ENCODE data around the gene EFEMP2. TPM values are rescaled to one million over a fixed set of nuclear protein-coding genes. Genes with fewer than 3 reads are reported as not detected.

The EFEMP2 gene
- 5.3 and 10.4 TPM in 2 replicates for total RNA-seq

DNA sequence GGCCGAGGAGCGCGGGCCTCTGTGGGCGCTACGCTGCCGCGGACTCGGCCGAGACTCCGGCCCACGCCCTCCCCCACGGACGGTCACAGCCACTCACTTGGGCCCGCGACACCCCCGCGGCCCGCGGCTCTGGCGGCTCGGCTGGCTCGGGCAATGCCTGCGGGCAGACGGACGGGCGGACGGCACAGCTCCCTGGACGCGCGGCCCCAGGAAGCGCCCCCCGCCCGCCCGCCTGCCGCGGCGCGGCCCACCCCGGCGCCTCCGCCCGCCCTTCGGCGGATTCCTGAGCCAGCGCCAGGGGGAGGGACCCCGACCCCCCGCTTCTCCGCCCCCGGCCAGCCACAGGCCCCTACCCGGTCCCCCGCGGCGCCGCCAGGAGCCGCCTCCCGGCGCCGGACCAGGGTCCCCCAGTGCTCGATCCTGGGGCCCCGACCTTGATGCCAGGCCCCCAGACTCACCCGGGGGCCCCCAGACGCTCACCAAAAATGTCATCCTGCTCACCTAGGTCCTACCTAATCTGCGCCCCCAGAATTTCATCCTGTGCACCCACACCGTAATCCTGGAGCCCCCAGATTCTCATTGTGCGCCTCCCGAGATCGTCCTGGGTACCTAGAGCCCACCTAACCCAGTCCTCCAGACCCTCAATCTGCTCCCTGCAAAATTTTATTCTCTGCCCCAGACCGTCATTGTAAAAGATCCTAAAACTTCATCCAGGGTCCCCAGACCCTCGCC lies at the start of gene EFEMP2:
Gene EFEMP2, minus strand, starts transcription at position 215 of the 732 bp plus-strand sequence. CDS start 446 bp downstream, outside the sequence.

DNA sequence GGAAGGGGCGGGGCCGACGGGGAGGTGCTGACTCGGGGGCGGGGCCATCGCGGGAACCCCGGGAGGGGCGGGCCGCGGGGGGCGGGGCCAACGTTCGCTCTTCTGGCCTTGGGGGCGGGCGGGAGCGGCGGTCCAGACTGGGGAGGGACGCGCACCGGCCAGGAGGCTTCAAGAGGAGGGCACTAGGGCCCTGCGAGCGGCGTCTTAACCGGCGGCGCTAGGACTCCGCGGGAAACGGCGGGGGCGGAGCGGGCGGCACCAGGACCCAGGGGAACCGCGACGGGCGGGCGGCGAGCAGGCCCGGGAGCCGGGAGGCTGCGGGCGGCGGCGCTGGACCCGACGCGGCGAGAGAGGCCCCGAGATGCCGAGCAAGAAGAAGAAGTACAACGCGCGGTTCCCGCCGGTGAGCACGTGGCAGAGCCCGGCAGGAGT lies 46.6 kb upstream of the EFEMP2 start, which contains the start of gene DRAP1:
Gene DRAP1, plus strand, starts transcription at position 286 of the 432 bp plus-strand sequence. Its CDS starts 76 bp downstream, at position 362.

DNA sequence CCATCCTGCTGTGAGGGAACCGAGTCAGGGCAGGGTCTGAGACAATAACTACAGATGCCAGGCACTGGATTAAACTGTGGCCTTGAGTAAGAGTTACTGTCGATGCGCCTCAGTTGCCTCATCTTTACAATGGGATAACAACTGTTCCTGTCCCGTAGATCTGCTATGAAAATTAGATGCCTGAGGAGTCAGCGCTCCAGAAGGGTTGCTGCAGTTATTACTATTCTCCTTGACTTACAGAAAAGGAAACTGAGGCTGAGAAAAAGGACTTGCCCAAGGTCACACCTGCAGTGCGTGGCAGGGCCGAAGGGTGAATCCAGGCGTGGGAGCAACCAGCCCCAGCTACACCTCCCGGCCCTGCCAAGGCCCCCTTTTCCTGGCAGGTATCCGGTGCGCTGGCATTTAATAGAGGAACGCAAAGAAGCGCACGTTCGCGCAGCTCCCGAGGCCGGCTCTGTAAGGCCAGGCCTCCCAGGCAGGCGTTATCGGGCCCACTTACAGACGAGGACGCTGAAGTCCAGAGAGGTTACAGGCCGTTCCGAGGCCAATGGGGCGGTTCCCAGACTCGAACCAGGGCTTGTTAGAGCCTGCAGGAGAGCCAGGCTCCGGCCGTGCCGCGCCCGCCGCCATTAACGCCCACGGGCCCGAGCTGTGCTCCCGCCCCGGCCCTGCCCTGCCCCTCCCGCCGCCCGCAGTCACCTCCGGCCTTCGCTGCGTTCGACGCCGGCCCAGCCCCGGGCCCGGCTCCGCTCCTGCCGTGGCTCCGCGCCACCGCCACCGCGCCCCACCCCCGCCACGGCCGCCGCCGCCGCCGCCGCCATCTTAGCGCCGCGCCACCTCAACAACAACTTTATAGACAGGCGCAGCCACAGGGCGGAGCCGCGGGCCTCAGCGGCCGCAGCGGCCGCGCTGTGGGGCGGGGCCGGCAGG lies 45.9 kb upstream of the EFEMP2 start, which contains the start of gene C11orf68:
Gene C11orf68, minus strand, starts transcription at position 852 of the 930 bp plus-strand sequence. Its CDS starts 31 bp downstream, at position 821.

DNA sequence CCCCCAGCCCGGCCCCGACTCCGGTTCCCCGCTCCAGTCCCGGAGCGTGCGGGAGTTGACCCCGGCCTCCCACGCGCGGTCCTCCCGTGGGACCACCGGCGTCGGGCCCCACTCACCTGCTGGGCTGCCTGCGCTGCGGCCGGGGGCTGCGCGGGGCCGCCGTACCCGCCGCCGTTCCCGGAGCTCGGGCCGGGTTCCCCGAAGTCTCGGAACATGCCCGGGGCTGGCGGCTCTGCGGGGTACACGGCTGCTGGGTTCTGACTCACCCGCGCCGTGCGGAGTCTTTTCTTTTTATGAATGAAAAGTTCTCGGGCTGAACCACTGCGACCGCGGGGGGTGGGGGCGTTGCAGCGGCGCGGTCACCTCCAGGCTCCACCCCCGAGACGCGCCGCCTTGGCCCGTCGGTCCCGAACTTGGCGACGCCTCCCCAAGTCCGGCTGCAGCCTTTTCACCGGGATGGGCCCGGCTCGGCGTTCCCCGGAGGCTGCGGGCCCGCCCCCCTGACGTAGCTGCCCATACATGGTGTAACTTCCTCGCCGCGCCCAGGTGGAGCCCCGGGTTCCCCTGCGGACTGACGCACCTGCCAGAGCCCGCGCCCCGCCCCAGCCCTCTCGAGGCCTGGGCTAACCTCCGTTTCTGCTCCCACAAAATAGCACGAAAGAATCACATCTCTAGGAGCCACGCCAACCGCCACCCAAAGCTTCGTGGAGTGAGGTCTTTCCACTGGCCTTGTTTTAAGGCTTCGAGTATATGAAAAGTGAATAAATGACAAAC lies 27.7 kb upstream of the EFEMP2 start, which contains the start of gene FOSL1:
Gene FOSL1, minus strand, starts transcription at position 264 of the 774 bp plus-strand sequence. Its CDS starts 49 bp downstream, at position 215.

DNA sequence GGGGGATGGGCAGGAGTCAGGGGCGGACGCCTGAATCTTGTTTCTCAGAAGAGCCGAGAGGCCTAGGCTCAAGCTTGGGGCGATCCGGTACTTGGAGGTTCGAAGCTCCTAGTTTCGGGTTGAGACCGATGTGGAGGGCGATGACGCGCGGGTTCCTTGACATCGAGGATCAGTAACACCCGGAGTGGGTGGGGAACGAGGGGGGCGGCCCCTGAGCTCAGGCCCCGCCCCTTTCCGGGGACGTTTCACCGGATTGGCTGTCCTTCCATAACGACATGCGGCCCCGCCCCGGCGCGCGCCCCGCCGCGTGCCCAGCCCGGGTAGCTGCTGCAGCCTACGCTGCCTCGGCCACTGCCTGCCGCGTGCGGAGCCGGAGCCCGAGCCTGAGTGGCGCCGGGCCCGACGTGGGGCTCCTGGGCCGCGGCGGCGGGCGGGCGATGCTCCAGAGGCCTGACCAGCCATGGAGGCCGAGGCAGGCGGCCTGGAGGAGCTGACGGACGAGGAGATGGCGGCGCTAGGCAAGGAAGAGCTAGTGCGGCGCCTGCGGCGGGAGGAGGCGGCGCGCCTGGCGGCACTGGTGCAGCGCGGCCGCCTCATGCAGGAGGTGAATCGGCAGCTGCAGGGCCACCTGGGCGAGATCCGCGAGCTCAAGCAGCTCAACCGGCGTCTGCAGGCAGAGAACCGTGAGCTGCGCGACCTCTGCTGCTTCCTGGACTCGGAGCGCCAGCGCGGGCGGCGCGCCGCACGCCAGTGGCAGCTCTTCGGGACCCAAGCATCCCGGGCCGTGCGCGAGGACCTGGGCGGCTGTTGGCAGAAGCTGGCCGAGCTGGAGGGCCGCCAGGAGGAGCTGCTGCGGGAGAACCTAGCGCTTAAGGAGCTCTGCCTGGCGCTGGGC lies 18.0 kb upstream of the EFEMP2 start, which contains the start of gene CCDC85B:
Gene CCDC85B, plus strand, starts transcription at position 350 of the 895 bp plus-strand sequence. Its CDS starts 111 bp downstream, at position 461.

DNA sequence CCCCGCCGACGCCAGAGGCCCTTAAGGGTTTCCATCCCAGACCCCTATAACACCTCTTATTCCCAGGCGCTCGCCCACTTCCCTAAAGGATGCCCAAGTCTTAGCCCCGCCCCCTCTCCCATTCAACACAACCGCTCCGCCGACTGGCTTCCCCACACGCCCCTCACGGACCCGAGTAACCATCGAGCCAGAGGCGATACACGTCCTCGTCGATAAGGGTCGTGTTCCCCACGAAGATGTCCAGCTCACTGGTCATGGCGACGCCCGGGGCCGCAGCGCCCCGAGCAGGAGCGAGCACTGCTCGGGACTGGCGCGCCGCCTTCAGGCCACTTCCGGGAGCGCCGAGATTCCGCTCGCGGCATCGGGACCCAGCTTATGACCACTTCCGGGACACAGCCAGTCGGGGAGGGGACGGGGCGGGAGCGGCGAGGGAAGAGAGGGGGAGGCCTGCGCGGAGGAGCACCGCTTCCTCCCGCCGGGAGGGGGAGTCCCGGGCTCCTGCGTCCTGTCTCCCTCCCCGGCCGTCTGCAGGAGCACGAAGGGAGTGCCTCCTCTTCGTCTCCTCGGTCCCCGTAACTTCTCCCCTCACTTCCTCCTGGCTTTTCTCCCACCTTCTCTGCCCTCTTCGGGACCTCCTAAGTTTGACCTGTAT lies 15.7 kb upstream of the EFEMP2 start, which contains the start of gene FIBP:
Gene FIBP, minus strand, starts transcription at position 309 of the 652 bp plus-strand sequence. Its CDS starts 53 bp downstream, at position 256.

DNA sequence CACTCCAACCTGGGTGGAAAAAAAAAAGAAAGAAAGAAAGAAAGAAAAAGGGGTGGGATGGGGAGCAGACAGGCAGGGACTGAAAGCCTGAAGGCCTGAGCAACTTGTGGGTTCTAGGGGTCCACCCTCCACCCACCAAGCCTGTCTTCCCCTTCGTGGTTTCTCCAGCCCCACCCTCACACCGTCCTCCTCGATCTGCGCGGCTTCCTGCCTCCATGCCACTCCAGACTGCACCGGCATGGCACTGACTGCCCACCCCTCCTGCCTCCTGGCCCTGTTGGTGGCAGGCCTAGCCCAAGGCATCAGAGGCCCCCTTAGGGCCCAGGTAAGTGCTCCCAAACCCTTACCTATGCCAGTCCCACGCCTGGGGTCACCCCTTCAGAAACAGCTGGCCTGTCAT lies 7.0 kb upstream of the EFEMP2 start, which contains the start of gene CTSW:
Gene CTSW, plus strand, starts transcription at position 221 of the 400 bp plus-strand sequence. Its CDS starts 18 bp downstream, at position 239.

DNA sequence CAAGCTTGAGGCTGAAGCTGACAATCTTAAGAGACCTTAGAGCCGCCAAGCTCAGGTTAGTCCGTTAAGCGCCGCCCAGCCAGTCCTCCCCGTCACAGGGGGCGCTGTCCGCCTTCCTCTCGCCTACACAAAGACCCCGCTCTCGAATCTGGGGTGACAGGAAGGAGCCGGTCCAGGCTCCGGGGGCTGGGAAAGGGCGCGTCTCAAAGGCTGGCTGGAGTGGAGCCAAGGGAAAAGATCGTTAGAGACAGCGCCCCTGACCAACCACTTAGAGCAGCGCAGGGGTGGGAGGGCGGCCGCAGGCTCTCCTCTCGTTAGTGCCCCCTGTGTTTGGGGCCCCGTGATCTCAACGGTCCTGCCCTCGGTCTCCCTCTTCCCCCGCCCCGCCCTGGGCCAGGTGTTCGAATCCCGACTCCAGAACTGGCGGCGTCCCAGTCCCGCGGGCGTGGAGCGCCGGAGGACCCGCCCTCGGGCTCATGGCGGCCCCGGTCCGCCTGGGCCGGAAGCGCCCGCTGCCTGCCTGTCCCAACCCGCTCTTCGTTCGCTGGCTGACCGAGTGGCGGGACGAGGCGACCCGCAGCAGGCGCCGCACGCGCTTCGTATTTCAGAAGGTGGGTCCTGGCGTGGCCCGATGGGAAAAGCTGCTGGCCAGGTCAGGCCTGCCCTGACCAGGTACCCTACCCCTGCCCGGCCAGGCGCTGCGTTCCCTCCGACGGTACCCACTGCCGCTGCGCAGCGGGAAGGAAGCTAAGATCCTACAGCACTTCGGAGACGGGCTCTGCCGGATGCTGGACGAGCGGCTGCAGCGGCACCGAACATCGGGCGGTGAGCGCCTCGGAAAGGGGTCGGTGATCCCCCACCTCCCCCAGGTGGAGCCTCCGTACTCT lies 12.1 kb downstream of the EFEMP2 start, which contains the start of gene MUS81:
Gene MUS81, plus strand, starts transcription at position 156 of the 887 bp plus-strand sequence. Its CDS starts 321 bp downstream, at position 477.

DNA sequence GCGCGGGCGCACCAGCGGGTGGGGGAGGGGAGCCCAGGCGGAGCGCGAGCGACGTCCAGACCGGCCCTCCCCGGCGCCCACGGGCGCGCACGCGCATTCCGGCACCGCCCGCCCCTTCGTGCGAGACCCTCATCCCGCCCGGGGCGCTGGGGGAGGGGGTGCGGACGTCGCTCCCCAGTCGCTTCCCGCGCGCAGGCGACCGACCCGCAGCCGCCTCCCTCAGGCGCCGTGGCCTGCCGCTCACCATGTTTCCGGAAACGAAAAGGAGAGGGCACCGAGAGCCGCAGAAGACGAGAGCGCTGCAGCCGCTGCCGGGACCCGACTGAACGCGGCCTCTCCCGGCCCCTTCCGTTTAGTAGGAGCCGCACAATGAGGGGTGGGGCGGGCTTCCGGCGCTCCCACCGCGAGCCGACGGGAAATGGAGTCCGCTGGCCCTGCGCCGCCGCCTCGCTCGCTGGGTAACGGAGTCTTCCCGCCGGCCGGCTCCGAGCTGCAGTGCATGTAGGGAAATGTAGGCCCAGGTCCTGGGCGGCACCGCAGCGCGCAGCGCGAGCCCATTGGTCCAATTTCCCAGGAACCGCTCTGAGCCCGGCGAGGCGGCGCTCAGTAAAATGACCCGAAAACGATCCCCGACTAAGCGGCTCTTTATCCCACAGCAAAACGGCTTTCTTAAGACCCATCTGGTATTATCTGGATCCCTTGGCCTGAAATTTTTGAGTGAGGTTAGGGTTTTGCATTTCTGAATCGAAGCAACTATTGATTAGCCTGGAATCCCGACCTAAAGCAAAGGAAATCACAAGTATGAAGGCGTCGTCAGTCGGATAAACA lies 14.5 kb downstream of the EFEMP2 start, which contains the start of gene CFL1:
Gene CFL1, minus strand, starts transcription at position 328 of the 828 bp plus-strand sequence. Its CDS starts 81 bp downstream, at position 247.

DNA sequence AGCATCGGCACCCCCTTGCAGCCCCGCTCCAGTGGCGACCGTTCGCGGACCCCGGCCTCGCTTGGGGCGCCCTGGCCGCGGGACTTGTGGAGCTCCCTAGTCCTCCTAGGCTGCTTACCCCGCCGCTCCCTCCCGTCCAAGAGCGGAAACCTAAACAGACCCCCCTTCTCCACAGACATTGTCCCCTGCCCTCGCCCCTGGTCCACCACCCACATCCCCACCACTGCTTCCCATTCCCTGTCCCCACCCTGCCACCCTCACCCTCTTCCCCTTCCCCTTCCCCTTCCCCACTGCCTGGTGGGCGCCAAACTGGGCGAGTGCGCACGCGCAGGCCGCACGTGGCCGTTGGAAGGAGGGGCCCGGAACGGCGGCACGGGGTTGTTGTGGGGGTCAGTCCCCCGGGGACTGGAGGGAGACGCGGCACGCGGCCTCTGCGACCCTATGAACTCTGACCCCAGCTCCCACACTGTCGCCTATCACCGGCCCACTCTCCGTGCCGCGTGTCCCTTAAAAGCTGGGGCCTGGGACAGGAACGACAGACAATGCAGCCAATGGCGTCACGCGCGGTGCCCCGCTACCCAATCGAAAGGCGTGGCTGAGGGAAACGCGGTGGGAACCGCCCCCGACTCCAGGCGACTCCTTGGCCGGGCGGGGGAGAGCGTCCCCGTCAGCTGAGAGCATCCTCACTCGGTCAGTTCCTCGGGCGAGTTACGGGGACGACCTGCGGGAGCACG lies 39.1 kb downstream of the EFEMP2 start, which contains the start of gene SNX32:
Gene SNX32, plus strand, starts transcription at position 667 of the 734 bp plus-strand sequence. CDS start 103 bp downstream, outside the sequence.

Other genes starting within 250 kb of the EFEMP2 start
- gene SIPA1, start 234.7 kb downstream of the EFEMP2 start, total RNA-seq, result 20.2 and 22.8 TPM in 2 replicates
- gene RELA, start 209.9 kb downstream of the EFEMP2 start, total RNA-seq, result 10.7 and 19.0 TPM in 2 replicates
- gene KAT5, start 160.5 kb downstream of the EFEMP2 start, total RNA-seq, result 33.0 and 43.6 TPM in 2 replicates
- 13.9 and 42.2 TPM in 2 replicates for gene RNASEH2C, start 152.0 kb downstream of the EFEMP2 start, total RNA-seq
- gene AP5B1, start 91.8 kb downstream of the EFEMP2 start, total RNA-seq, result 11.7 and 23.4 TPM in 2 replicates
- 8.1 and 61.7 TPM in 2 replicates for gene OVOL1, start 85.7 kb downstream of the EFEMP2 start, total RNA-seq
- 0.24 and 0.43 TPM in 2 replicates for gene SNX32, start 38.8 kb downstream of the EFEMP2 start, total RNA-seq
- gene CFL1, start 14.6 kb downstream of the EFEMP2 start, total RNA-seq, result 598 and 942 TPM in 2 replicates
- 49.4 and 60.2 TPM in 2 replicates for gene MUS81, start 12.4 kb downstream of the EFEMP2 start, total RNA-seq
- not detected in 2 replicates for gene CTSW, start 7.0 kb upstream of the EFEMP2 start, total RNA-seq
- gene FIBP, start 15.7 kb upstream of the EFEMP2 start, total RNA-seq, result 159 and 174 TPM in 2 replicates
- 40.7 and 53.5 TPM in 2 replicates for gene CCDC85B, start 17.9 kb upstream of the EFEMP2 start, total RNA-seq
- 7.0 and 33.3 TPM in 2 replicates for gene FOSL1, start 27.6 kb upstream of the EFEMP2 start, total RNA-seq
- 6.8 and 18.6 TPM in 2 replicates for gene C11orf68, start 46.3 kb upstream of the EFEMP2 start, total RNA-seq
- gene DRAP1, start 46.6 kb upstream of the EFEMP2 start, total RNA-seq, result 107 and 153 TPM in 2 replicates
- not detected in 2 replicates for gene TSGA10IP, start 72.7 kb upstream of the EFEMP2 start, total RNA-seq
- gene SART1, start 88.9 kb upstream of the EFEMP2 start, total RNA-seq, result 18.8 and 22.7 TPM in 2 replicates
- 22.4 and 41.4 TPM in 2 replicates for gene EIF1AD, start 129.4 kb upstream of the EFEMP2 start, total RNA-seq
- 7.7 and 10.8 TPM in 2 replicates for gene BANF1, start 129.7 kb upstream of the EFEMP2 start, total RNA-seq
- 2.3 and 33.7 TPM in 2 replicates for gene CST6, start 139.2 kb upstream of the EFEMP2 start, total RNA-seq
- gene CATSPER1, start 153.7 kb upstream of the EFEMP2 start, total RNA-seq, result under 0.01 TPM in 1 of 2 replicates, not detected in the other
- gene GAL3ST3, start 176.4 kb upstream of the EFEMP2 start, total RNA-seq, result 0.48 TPM in 1 of 2 replicates, not detected in the other
- 121 and 139 TPM in 2 replicates for gene SF3B2, start 179.6 kb upstream of the EFEMP2 start, total RNA-seq
- gene PACS1, start 197.5 kb upstream of the EFEMP2 start, total RNA-seq, result 12.1 and 21.2 TPM in 2 replicates

All from tracheal epithelial cell (primary cell).